ENCODE measurements around the gene FBXW8. TPM values are rescaled to one million over a fixed set of nuclear protein-coding genes. Genes with fewer than 3 reads are reported as not detected.

Gene FBXW8
- total RNA-seq, 4 donors from 2014 or later, result 4.7 to 28.9 (median 9.2) TPM

- peaks cover 2 to 42% (median 17%) of the 10 kb centered on the region in 4 donors for H3K4me1 ChIP-seq
- no peaks in the 10 kb centered on the region for H3K9me3 ChIP-seq
- TF ChIP-seq POLR2A (IDR thresholded peaks at IDR 0.05) (no peak), CTCF (IDR thresholded peaks at IDR 0.05) (peak in 1 of 6 experiments; percentile 14)
- DNase-seq, result no peak
- H3K4me3 ChIP-seq, result no peak overlapping the region
- no peak overlapping the region for H3K27ac ChIP-seq
- H3K27me3 ChIP-seq, result peaks cover 0 to 35% of the 10 kb centered on the region in 2 donors
- no peaks in the 10 kb centered on the region for H3K36me3 ChIP-seq
Measured at GRCh38 chr12:116882742-116883141, 28.0 kb upstream of the FBXW8 start.

GRCh38 chr12:116884871-116885270 lies 25.9 kb upstream of the FBXW8 start:
- Histone ChIP-seq H3K4me1 (peaks cover 2 to 26% (median 10%) of the 10 kb centered on the region in 4 donors), H3K4me3 (no peak overlapping the region), H3K27ac (no peak overlapping the region), H3K9me3 (no peaks in the 10 kb centered on the region), H3K27me3 (peaks cover 0 to 29% of the 10 kb centered on the region in 2 donors), H3K36me3 (no peaks in the 10 kb centered on the region)
- TF ChIP-seq CTCF (IDR thresholded peaks at IDR 0.05) (no peak), POLR2A (IDR thresholded peaks at IDR 0.05) (no peak)
- DNase-seq, result no peak

- TF ChIP-seq CTCF (IDR thresholded peaks at IDR 0.05) (no peak), POLR2A (IDR thresholded peaks at IDR 0.05) (no peak)
- no peak for DNase-seq
- Histone ChIP-seq H3K4me1 (peaks cover 2 to 20% (median 10%) of the 10 kb centered on the region in 4 donors), H3K27me3 (peaks cover 0 to 24% of the 10 kb centered on the region in 2 donors), H3K4me3 (no peak overlapping the region), H3K36me3 (no peaks in the 10 kb centered on the region), H3K9me3 (peaks cover 0 to 3% (median 0%) of the 10 kb centered on the region in 4 donors), H3K27ac (no peak overlapping the region)
Measured at GRCh38 chr12:116885491-116885890, 25.3 kb upstream of the FBXW8 start.

GRCh38 chr12:116887244-116887643 lies 23.5 kb upstream of the FBXW8 start:
- DNase-seq, result no peak
- Histone ChIP-seq H3K4me1 (peaks cover 0 to 4% (median 0%) of the 10 kb centered on the region in 4 donors), H3K4me3 (no peak overlapping the region), H3K36me3 (no peaks in the 10 kb centered on the region), H3K27ac (no peak overlapping the region), H3K9me3 (peaks cover 0 to 3% (median 0%) of the 10 kb centered on the region in 4 donors), H3K27me3 (peaks cover 0 to 12% of the 10 kb centered on the region in 2 donors)
- TF ChIP-seq POLR2A (IDR thresholded peaks at IDR 0.05) (no peak), CTCF (IDR thresholded peaks at IDR 0.05) (no peak)

GRCh38 chr12:116887897-116888296 lies 22.9 kb upstream of the FBXW8 start:
- Histone ChIP-seq H3K36me3 (no peaks in the 10 kb centered on the region), H3K9me3 (peaks cover 0 to 3% (median 0%) of the 10 kb centered on the region in 4 donors), H3K4me1 (no peaks in the 10 kb centered on the region), H3K27me3 (peaks cover 0 to 5% of the 10 kb centered on the region in 2 donors), H3K4me3 (no peak overlapping the region), H3K27ac (no peak overlapping the region)
- TF ChIP-seq POLR2A (IDR thresholded peaks at IDR 0.05) (no peak), CTCF (IDR thresholded peaks at IDR 0.05) (no peak)
- no peak for DNase-seq

GRCh38 chr12:116890330-116890729 lies 20.4 kb upstream of the FBXW8 start:
- Histone ChIP-seq H3K27ac (no peak overlapping the region), H3K4me3 (no peak overlapping the region), H3K4me1 (no peaks in the 10 kb centered on the region), H3K27me3 (no peaks in the 10 kb centered on the region), H3K36me3 (no peaks in the 10 kb centered on the region), H3K9me3 (peaks cover 0 to 3% (median 0%) of the 10 kb centered on the region in 4 donors)
- DNase-seq, result no peak
- no peak for TF ChIP-seq CTCF (IDR thresholded peaks at IDR 0.05)
- no peak for TF ChIP-seq POLR2A (IDR thresholded peaks at IDR 0.05)
